Measurements from ENCODE around the gene SOX2.

DNA sequence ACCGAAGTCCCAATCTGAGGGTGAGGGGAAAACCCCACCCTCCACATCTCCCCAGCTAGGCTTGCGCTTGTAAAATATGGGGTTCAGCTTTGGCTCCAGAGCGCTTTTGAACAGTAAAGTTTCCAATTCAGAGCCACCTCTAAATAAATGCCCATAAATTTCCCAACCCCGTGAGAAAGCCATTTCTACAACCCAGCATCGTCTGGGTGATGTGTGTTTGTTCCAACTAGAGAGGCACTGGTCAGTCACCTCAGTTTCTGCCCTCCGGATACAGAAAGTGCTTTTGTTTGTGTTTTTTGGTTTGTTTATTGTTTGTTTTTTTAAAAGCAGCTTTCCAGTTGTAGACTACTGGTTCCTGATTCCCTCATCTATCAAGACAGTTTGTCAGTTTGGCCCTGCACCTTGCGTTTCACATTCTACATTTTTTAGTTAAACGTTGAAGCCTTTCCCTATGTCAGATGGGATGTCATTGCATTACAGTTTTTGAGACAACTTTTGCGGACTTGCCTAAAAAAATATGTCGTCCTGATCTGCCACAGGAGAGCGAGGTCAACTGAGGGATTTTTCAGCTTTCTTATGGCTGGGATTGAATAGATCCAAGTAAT, 15.0 kb upstream of the SOX2 start:
- TF ChIP-seq EZH2 (IDR thresholded peaks at IDR 0.05; ENCODE audit: insufficient read depth, poor library complexity, severe bottlenecking) (no peak), EZH2phosphoT487 (IDR thresholded peaks at IDR 0.05; ENCODE audit: insufficient read depth, low read depth) (no peak)

Measured in GM23248 (cell line).